ENCODE measurements around the gene VAV2.

The VAV2 gene

GRCh38 chr9:134004881-134005280 is 12.8 kb upstream of the VAV2 start:
- TF ChIP-seq, protein P1, sequence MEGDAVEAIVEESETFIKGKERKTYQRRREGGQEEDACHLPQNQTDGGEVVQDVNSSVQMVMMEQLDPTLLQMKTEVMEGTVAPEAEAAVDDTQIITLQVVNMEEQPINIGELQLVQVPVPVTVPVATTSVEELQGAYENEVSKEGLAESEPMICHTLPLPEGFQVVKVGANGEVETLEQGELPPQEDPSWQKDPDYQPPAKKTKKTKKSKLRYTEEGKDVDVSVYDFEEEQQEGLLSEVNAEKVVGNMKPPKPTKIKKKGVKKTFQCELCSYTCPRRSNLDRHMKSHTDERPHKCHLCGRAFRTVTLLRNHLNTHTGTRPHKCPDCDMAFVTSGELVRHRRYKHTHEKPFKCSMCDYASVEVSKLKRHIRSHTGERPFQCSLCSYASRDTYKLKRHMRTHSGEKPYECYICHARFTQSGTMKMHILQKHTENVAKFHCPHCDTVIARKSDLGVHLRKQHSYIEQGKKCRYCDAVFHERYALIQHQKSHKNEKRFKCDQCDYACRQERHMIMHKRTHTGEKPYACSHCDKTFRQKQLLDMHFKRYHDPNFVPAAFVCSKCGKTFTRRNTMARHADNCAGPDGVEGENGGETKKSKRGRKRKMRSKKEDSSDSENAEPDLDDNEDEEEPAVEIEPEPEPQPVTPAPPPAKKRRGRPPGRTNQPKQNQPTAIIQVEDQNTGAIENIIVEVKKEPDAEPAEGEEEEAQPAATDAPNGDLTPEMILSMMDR (IDR thresholded peaks at IDR 0.05; ENCODE audit: extremely low read depth, insufficient read depth, missing control alignments): no peak
- in situ Hi-C loops (cut with MboI; ENCODE audit: low pct_unique_long_range_greater_than_20kb, low sequenced_read_pairs, unreplicated experiment): loop anchor here (25.0 kb wide), 1 partner anchor 468 kb away; the partner anchor contains the start of gene ADAMTSL2
- no peak for DNase-seq (ENCODE audit: low spot score)

DNA sequence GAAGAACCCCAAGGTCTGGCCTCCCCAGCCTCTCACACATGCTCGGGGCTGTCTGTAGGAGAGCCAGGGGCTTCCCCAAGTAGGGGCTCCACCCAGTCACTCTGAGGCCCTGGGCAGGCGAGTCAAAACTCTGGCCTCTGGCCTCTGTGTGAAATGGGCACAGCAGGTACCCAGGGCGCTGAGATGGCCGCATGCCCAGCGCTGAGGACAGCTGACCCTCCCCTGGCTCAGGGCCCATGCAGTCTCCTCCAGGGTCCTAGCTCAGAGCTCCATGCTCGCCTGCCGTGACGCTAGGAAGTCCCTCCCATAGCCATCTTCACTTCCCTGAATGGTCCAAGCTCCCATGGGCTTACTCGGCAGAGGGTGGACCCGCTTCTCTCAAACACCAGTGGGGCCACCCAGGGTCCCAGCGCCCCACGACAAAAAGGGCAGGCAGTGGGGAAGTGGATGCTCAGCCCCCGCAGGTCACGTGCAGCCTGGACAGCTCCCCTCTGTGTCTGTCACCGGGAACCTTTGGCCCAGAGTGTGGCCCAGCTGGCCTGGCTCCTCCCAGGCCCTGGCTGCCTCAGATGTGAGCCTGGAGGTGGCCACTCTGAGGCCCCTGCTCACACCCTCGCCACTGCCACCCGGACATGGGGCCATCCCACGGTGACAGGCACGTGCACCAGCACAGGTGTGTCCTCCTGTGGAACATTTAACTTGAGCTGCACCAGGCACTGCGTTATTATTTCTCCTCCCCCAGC is 12.2 kb upstream of the VAV2 start:
- DNase-seq (ENCODE audit: low spot score): no peak
- TF ChIP-seq, protein P1 (IDR thresholded peaks at IDR 0.05; ENCODE audit: extremely low read depth, insufficient read depth, missing control alignments): no peak
- in situ Hi-C loops (cut with MboI; ENCODE audit: low pct_unique_long_range_greater_than_20kb, low sequenced_read_pairs, unreplicated experiment): loop anchor here (25.0 kb wide), 1 partner anchor 467 kb away; the partner anchor contains the start of gene ADAMTSL2

DNA sequence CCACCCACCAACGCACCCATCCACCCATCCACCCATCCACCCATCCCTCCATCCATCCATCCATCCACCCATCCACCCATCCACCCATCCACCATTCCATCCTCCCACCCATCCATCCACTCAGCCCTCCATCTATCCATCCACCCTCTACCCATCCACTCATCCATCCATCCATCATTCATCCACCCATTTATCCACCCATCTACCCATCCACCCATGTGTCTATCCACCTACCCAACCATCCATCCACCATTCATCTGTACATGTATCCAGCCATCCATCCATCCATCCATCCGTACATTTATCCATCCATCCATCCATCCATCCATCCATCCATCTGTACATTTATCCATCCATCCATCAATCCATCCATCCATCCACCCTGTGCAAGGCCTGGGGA is 11.1 kb upstream of the VAV2 start:
- in situ Hi-C loops (cut with MboI; ENCODE audit: low pct_unique_long_range_greater_than_20kb, low sequenced_read_pairs, unreplicated experiment): loop anchor here (25.0 kb wide), 1 partner anchor 466 kb away; the partner anchor contains the start of gene ADAMTSL2
- DNase-seq (ENCODE audit: low spot score): no peak
- TF ChIP-seq, protein P1 (IDR thresholded peaks at IDR 0.05; ENCODE audit: extremely low read depth, insufficient read depth, missing control alignments): no peak

DNA sequence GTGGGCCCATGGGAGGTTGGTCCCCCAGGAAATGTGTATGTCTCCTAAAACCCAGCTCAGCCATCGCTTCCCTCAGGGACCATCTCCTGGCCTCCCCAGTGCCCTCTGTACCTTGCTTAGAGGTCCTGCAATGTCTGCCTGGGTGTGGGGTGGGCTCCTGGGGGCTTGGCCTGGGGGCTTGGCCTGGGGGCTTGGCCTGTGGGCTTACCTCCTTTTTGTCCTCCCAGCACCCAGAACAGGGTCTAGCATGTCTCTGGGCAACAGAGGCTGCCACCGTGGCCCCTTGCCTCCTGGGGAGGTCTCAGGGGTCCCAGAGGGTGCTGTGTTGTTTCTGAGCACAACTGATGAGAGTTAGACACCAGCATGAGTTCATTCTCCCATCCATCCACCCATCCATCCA is 10.7 kb upstream of the VAV2 start:
- in situ Hi-C loops (cut with MboI; ENCODE audit: low pct_unique_long_range_greater_than_20kb, low sequenced_read_pairs, unreplicated experiment): loop anchor here (25.0 kb wide), 1 partner anchor 465 kb away; the partner anchor contains the start of gene ADAMTSL2

DNA sequence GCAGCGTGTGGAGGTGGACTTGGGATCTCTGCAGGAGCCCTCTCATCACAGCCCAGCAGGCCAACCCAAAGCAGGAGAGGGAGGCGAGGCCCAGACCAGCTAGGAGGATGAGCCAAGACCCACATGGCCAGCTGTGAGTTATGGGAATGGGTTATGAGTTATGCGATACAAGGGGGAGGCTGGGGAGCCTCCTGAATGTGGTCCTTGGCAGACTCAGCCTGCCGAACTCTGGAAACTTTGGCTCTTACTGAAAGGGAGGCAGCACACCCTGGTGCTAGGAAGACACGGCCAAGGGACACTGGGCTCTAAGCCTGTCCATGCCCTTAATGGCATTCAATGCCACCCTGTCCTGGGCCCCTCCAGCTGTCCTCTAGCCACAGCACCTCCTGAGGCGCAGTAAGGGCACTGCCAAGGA is 7.7 kb upstream of the VAV2 start:
- TF ChIP-seq, protein P1 (IDR thresholded peaks at IDR 0.05; ENCODE audit: extremely low read depth, insufficient read depth, missing control alignments): no peak
- no peak for DNase-seq (ENCODE audit: low spot score)
- in situ Hi-C loops (cut with MboI; ENCODE audit: low pct_unique_long_range_greater_than_20kb, low sequenced_read_pairs, unreplicated experiment): loop anchor here (10.0 to 25.0 kb wide), 2 partner anchors 215 to 463 kb away; partner anchors contain the start of gene ADAMTSL2

More for the DNA sequence above, 10.7 kb upstream of the VAV2 start:
- TF ChIP-seq, protein P1 (IDR thresholded peaks at IDR 0.05; ENCODE audit: extremely low read depth, insufficient read depth, missing control alignments): no peak
- DNase-seq (ENCODE audit: low spot score): no peak

GRCh38 chr9:133998915-133999595 is 6.9 kb upstream of the VAV2 start:
- in situ Hi-C loops (cut with MboI; ENCODE audit: low pct_unique_long_range_greater_than_20kb, low sequenced_read_pairs, unreplicated experiment): loop anchor here (10.0 kb wide), 1 partner anchor 214 kb away; no protein-coding TSS in a partner anchor
- DNase-seq (ENCODE audit: low spot score): no peak
- TF ChIP-seq, protein P1 (IDR thresholded peaks at IDR 0.05; ENCODE audit: extremely low read depth, insufficient read depth, missing control alignments): no peak

Data from GM13977 (cell line).